HepG2 (cell line): ENCODE measurements around the gene GNAI2. TPM values are rescaled to one million over a fixed set of nuclear protein-coding genes. Genes with fewer than 3 reads are reported as not detected.
A peak's percentile ranks its signal among the peaks of the same experiment; 100 is the strongest.

ENCODE experiments used
- ATAC-seq: fragments of 200-7000 bp; cut with Tn5 transposase; 3 replicates; pipeline ENCODE4 v1.9.1; 2020; ENCODE audit warnings: mild to moderate bottlenecking, moderate library complexity
- BruUV-seq: library from RNA; stranded (reverse); fragments of 400-500 nt; replicated peaks from 2 replicates; lab custom pipeline; 2021; lab: Mats Ljungman, UMichigan
- CTCF ChIA-PET: fragments of 300-600 bp; formaldehyde crosslinking; extraction: SDS; loops from one replicate; lab custom pipeline; 2021; ENCODE audit warnings: low total read pairs, inconsistent platforms, low intra/inter-chr PET ratio; lab: Yijun Ruan, JAX
- POLR2A ChIA-PET: fragments of 350-600 bp; sonication (Branson Sonifier 250); formaldehyde crosslinking; loops from one replicate; lab custom pipeline; 2020; ENCODE audit warnings: antibody characterized with exemption, inconsistent platforms; lab: Yijun Ruan, JAX
- DNase-seq: peaks from one replicate; pipeline ENCODE4 v3.0.0-alpha.2; 2015; ENCODE audit warnings: low spot score
- FAIRE-seq: peaks from 3 replicates; lab custom pipeline; 2011; peaks lifted over from hg19 to GRCh38; lab: Jason Lieb, UNC
- H2AFZ ChIP-seq: one replicate; pipeline ENCODE4 v1.6.1; 2011; ENCODE audit warnings: low read length, inconsistent platforms
- H3K27ac ChIP-seq: fragments of 300-600 bp; 3 replicates; pipeline ENCODE4 v1.8.0; 2011; ENCODE audit warnings: mixed run types, mild to moderate bottlenecking, mixed read lengths, low read length, inconsistent platforms; ENCODE audit not compliant: insufficient read depth; ENCODE audit errors: extremely low read length
- H3K27me3 ChIP-seq, 2 experiments: fragments of 200-600 bp in 1 of 2; 2 replicates in 1 of 2; 3 replicates in 1 of 2; pipeline versions ENCODE4 v1.6.0 to v1.8.0; 2011; ENCODE audit warnings: low read length in 2 of 2, mild to moderate bottlenecking in 2 of 2, moderate library complexity in 2 of 2, inconsistent platforms in 1 of 2; ENCODE audit not compliant: insufficient read depth in 2 of 2, control insufficient read depth in 1 of 2
- H3K36me3 ChIP-seq, 2 experiments: fragments of 200-600 bp in 1 of 2; replicated peaks in 1 of 2; 2 replicates in 1 of 2; 3 replicates in 1 of 2; pipeline versions ENCODE4 v1.5.1 to v1.8.0; 2011; ENCODE audit warnings: low read length in 2 of 2, inconsistent platforms in 1 of 2; ENCODE audit not compliant: insufficient read depth in 2 of 2, control insufficient read depth in 1 of 2
- H3K4me1 ChIP-seq: 2 replicates; pipeline ENCODE4 v1.5.1; 2012; ENCODE audit warnings: low read length, inconsistent platforms; ENCODE audit not compliant: insufficient read depth
- H3K4me2 ChIP-seq: 2 replicates; pipeline ENCODE4 v1.6.0; 2011; ENCODE audit warnings: low read depth, low read length, inconsistent platforms
- H3K4me3 ChIP-seq, 3 experiments: fragments of 200-600 bp in 1 of 3; sonication (generic), shearing (Covaris generic) in 1 of 3; replicated peaks in 1 of 3; 2 replicates each; pipeline ENCODE4 v1.5.1; 2011 to 2016; ENCODE audit warnings: low read length in 3 of 3, inconsistent platforms in 2 of 3, low read depth in 2 of 3, mild to moderate bottlenecking in 2 of 3, control low read depth in 1 of 3, mixed read lengths in 1 of 3; ENCODE audit not compliant: insufficient read depth in 1 of 3
- H3K79me2 ChIP-seq: one replicate; pipeline ENCODE4 v1.6.1; 2011; ENCODE audit warnings: low read length, inconsistent platforms; ENCODE audit not compliant: insufficient read depth
- H3K9ac ChIP-seq: 2 replicates; pipeline ENCODE4 v1.6.0; 2011; ENCODE audit warnings: mild to moderate bottlenecking, low read depth, low read length, inconsistent platforms; ENCODE audit not compliant: insufficient read depth
- H3K9me3 ChIP-seq: 2 replicates; pipeline ENCODE4 v1.5.1; 2012; ENCODE audit warnings: mild to moderate bottlenecking, low read length
- H4K20me1 ChIP-seq: 2 replicates; pipeline ENCODE4 v1.6.0; 2011; ENCODE audit warnings: inconsistent platforms, mild to moderate bottlenecking, low read length, moderate library complexity; ENCODE audit not compliant: insufficient read depth
- ATF7 ChIP-seq, 2 experiments: fragments of 450-650 bp in 1 of 2; sonication (generic) in 1 of 2; formaldehyde crosslinking in 1 of 2; IDR thresholded peaks; 2 replicates each; pipeline versions ENCODE4 v1.4.0 to v1.6.1; 2016 to 2020; ENCODE audit warnings: antibody characterized with exemption in 1 of 2, mild to moderate bottlenecking in 1 of 2, missing genetic modification reagents in 1 of 2
- DNMT1 ChIP-seq: sonication (generic); formaldehyde crosslinking; IDR thresholded peaks from 2 replicates; pipeline ENCODE4 v1.5.1; 2020; ENCODE audit warnings: mild to moderate bottlenecking, missing genetic modification reagents
- HDAC2 ChIP-seq: sonication (generic); formaldehyde crosslinking; IDR thresholded peaks from 2 replicates; pipeline ENCODE4 v1.4.0; 2020; ENCODE audit warnings: missing genetic modification reagents
- HOXA3 ChIP-seq: sonication (generic); formaldehyde crosslinking; IDR thresholded peaks from 2 replicates; pipeline ENCODE4 v1.5.0; 2020; ENCODE audit warnings: missing genetic modification reagents
- IKZF4 ChIP-seq: sonication (generic); formaldehyde crosslinking; IDR thresholded peaks from 2 replicates; pipeline ENCODE4 v1.5.1; 2020; ENCODE audit warnings: borderline replicate concordance, mild to moderate bottlenecking, low read depth, missing genetic modification reagents; ENCODE audit errors: not compliant biosample characterization
- MAF1 ChIP-seq: sonication (generic); formaldehyde crosslinking; IDR thresholded peaks from 2 replicates; pipeline ENCODE4 v1.5.0; 2020; ENCODE audit warnings: missing genetic modification reagents, borderline replicate concordance
- MYNN ChIP-seq: sonication (generic); formaldehyde crosslinking; IDR thresholded peaks from 2 replicates; pipeline ENCODE4 v1.4.0; 2020; ENCODE audit warnings: mild to moderate bottlenecking, low read depth, missing genetic modification reagents
- NCOA2 ChIP-seq: sonication (generic); formaldehyde crosslinking; IDR thresholded peaks from 2 replicates; pipeline ENCODE4 v1.8.0; 2022; ENCODE audit warnings: inconsistent platforms
- PHB2 ChIP-seq: fragments of 450-650 bp; IDR thresholded peaks from 2 replicates; pipeline ENCODE4 v1.6.1; 2018; ENCODE audit not compliant: partially characterized antibody
- RFX1 ChIP-seq: fragments of 450-650 bp; IDR thresholded peaks from 2 replicates; pipeline ENCODE4 v1.6.1; 2017
- SETDB1 ChIP-seq: sonication (generic); formaldehyde crosslinking; IDR thresholded peaks from 2 replicates; pipeline ENCODE4 v1.5.1; 2020; ENCODE audit warnings: missing genetic modification reagents, mild to moderate bottlenecking, borderline replicate concordance
- SOX6 ChIP-seq, 2 experiments: fragments of 450-650 bp in 1 of 2; sonication (generic) in 1 of 2; formaldehyde crosslinking in 1 of 2; IDR thresholded peaks; 2 replicates each; pipeline versions ENCODE4 v1.4.0 to v1.6.1; 2017 to 2020; ENCODE audit warnings: antibody characterized with exemption in 1 of 2, mild to moderate bottlenecking in 1 of 2, missing genetic modification reagents in 1 of 2
- TAF15 ChIP-seq: fragments of 200-400 bp; formaldehyde crosslinking; IDR thresholded peaks from one replicate; pipeline ENCODE4 v1.6.1; 2018; ENCODE audit warnings: mild to moderate bottlenecking, low read depth, low read length; ENCODE audit not compliant: poor library complexity, severe bottlenecking
- TBP ChIP-seq: sonication (generic); formaldehyde crosslinking; IDR thresholded peaks from 2 replicates; pipeline ENCODE4 v1.5.0; 2020; ENCODE audit warnings: missing genetic modification reagents
- ZFAT ChIP-seq: sonication (generic); formaldehyde crosslinking; conservative IDR thresholded peaks from 2 replicates; pipeline ENCODE4 v1.8.1; 2023; ENCODE audit warnings: missing genetic modification reagents, inconsistent platforms
- ZFP36L2 ChIP-seq: sonication (generic); formaldehyde crosslinking; IDR thresholded peaks from 2 replicates; pipeline ENCODE4 v1.4.0; 2020; ENCODE audit warnings: missing genetic modification reagents
- ZNF335 ChIP-seq: sonication (generic); formaldehyde crosslinking; IDR thresholded peaks from 2 replicates; pipeline ENCODE4 v1.4.0; 2020; ENCODE audit warnings: missing genetic modification reagents
- ZNF564 ChIP-seq: sonication (generic); formaldehyde crosslinking; IDR thresholded peaks from 2 replicates; pipeline ENCODE4 v1.8.1; 2023; ENCODE audit warnings: mild to moderate bottlenecking, missing genetic modification reagents
- ZNF737 ChIP-seq: sonication (generic); formaldehyde crosslinking; IDR thresholded peaks from 2 replicates; pipeline ENCODE4 v1.5.0; 2020; ENCODE audit warnings: missing genetic modification reagents, mild to moderate bottlenecking, borderline replicate concordance
- ZNF83 ChIP-seq: sonication (generic); formaldehyde crosslinking; IDR thresholded peaks from 2 replicates; pipeline ENCODE4 v1.4.0; 2020; ENCODE audit warnings: missing genetic modification reagents, mild to moderate bottlenecking, borderline replicate concordance
- WGBS: methylation state at CpG from one replicate; pipeline ENCODE4 v1.1.6; 2017; ENCODE audit warnings: low lambda C conversion rate; 5-methylcytosine and 5-hydroxymethylcytosine counted together
- in situ Hi-C: cut with HindIII; loops from 2 replicates; pipeline ENCODE4 v1.10.0; 2017; ENCODE audit warnings: low pct_unique_long_range_greater_than_20kb; ENCODE audit not compliant: extremely low pct_ligation_motif_present
- intact Hi-C: fragments of 100-400 bp; cut with micrococcal nuclease; formaldehyde crosslinking; loops from one replicate; pipeline ENCODE4 v1.10.0; 2022; ENCODE audit not compliant: unreplicated experiment
- polyA plus RNA-seq, 8 experiments: library from polyadenylated mRNA; depleted of rRNA in 3 of 8; stranded (reverse) in 7 of 8; unstranded in 1 of 8; fragments of >200 nt; fragmentation: Illumina TruSeq in 4 of 8; extraction: Trizol in 4 of 8; gene quantifications; 2 replicates each; pipeline versions ENCODE4 v1.2.1 to v1.2.3, GENCODE V29; 2011 to 2016; ENCODE audit warnings: low read depth in 4 of 8, missing spikeins in 1 of 8, mixed read lengths in 1 of 8; ENCODE audit not compliant: insufficient read depth in 1 of 8
- total RNA-seq, 5 experiments: library from RNA; depleted of rRNA; stranded (reverse); fragments of >200 nt; fragmentation: Illumina TruSeq; extraction: Trizol; gene quantifications; 2 replicates each; pipeline ENCODE4 v1.2.3, GENCODE V29; 2016; ENCODE audit warnings: low read depth in 1 of 5
- TF ChIP-seq, protein P1 (sequence below): sonication (generic); formaldehyde crosslinking; IDR thresholded peaks from 2 replicates; pipeline ENCODE4 v1.8.1; 2022; ENCODE audit warnings: mild to moderate bottlenecking, missing genetic modification reagents
- TF ChIP-seq, protein P2 (sequence below): sonication (generic); formaldehyde crosslinking; IDR thresholded peaks from 2 replicates; pipeline ENCODE4 v1.8.0; 2022; ENCODE audit warnings: mild to moderate bottlenecking, missing genetic modification reagents, borderline replicate concordance
- TF ChIP-seq, protein P3 (sequence below): sonication (generic); formaldehyde crosslinking; IDR thresholded peaks from 2 replicates; pipeline ENCODE4 v1.5.0; 2020; ENCODE audit warnings: missing genetic modification reagents

The GNAI2 gene
- total and polyA plus RNA-seq, 2 of the 13 experiments (the other 11 are each of a cell fraction or from before 2014, with no cell fraction given): 51.1 to 66.2 TPM

DNA sequence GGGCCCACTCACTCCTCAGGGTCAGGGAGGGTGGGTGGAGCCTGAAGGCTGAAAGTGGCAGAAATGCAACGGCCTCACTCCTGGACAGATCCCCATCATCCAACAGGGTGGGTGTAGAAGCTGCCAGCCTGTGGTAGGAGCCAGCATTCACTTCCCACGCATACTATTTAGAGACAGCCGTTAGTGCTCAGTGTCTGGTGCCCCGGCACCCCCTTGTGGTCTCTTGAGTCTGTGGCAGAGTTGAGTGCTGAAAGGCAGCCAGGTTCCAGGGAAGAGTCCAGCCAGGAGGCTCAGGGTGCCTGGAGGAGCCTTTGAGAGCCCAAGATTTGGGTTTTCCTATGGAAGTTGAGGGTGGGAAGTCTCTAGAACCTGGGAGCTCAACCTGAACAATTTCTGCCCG lies 46.7 kb upstream of the GNAI2 start:
- POLR2A ChIA-PET: interaction anchor here (1.0 to 1.7 kb wide), 5 partner anchors 18 to 69 kb away, joined by 3 to 7 read pairs (median 3); no protein-coding TSS in a partner anchor
- H3K9ac ChIP-seq: no peak overlapping the region
- CTCF ChIA-PET: interaction anchor here (1.0 to 3.0 kb wide), 5 partner anchors 34 to 70 kb away, joined by 4 to 50 read pairs (median 7); partner anchors contain the start of gene SEMA3F
- BruUV-seq: no TSS peak
- WGBS: 33% methylated on average over 1 of the region's 5 CpGs
- peak; percentile 80 for ATAC-seq
- in situ Hi-C loops: loop anchor here (5.0 kb wide), 1 partner anchor 67 kb away; no protein-coding TSS in a partner anchor
- H3K4me1 ChIP-seq: peaks cover 21% of the 10 kb centered on the region
- H4K20me1 ChIP-seq: peaks cover 4% of the 10 kb centered on the region
- no peaks in the 10 kb centered on the region for H3K79me2 ChIP-seq
- no peak overlapping the region for H3K4me3 ChIP-seq
- no peaks in the 10 kb centered on the region for H3K9me3 ChIP-seq
- intact Hi-C loops: loop anchor here (1.0 kb wide), 2 partner anchors 34 to 68 kb away; partner anchors contain the start of gene SEMA3F
- DNase-seq: peak; percentile 78
- FAIRE-seq: peak; percentile 86
- H3K4me2 ChIP-seq: no peak overlapping the region
- H3K27me3 ChIP-seq: no peaks in the 10 kb centered on the region
- no peak overlapping the region for H3K27ac ChIP-seq
- H2AFZ ChIP-seq: no peak overlapping the region
- H3K36me3 ChIP-seq: peaks cover 0 to 7% of the 10 kb centered on the region in 2 experiments; a peak in 2 of 5 replicates
- no peak for TF ChIP-seq TBP (CRISPR knock-in tag)
- no peak for TF ChIP-seq SETDB1 (CRISPR knock-in tag)
- no peak for TF ChIP-seq ATF7 (IDR thresholded peaks at IDR 0.05)
- TF ChIP-seq ATF7 (CRISPR knock-in tag; IDR thresholded peaks at IDR 0.05): no peak
- TF ChIP-seq PHB2: no peak
- no peak for TF ChIP-seq RFX1
- no peak for TF ChIP-seq ZFP36L2 (CRISPR knock-in tag)
- 0 out of 2 replicates have a peak, but pooled peaks have one; percentile 47 for TF ChIP-seq MYNN (CRISPR knock-in tag)
- TF ChIP-seq SOX6 (IDR thresholded peaks at IDR 0.05): no peak
- peak; percentile 24; the same call in 1 of the 2 replicates for TF ChIP-seq SOX6 (CRISPR knock-in tag; IDR thresholded peaks at IDR 0.05)
- no peak for TF ChIP-seq ZNF83
- no peak for TF ChIP-seq TAF15
- peak; percentile 41; the same call in 1 of the 2 replicates for TF ChIP-seq NCOA2 (CRISPR knock-in tag)
- TF ChIP-seq ZNF335 (CRISPR knock-in tag): no peak
- no peak for TF ChIP-seq ZNF564
- no peak for TF ChIP-seq DNMT1
- TF ChIP-seq, protein P1, sequence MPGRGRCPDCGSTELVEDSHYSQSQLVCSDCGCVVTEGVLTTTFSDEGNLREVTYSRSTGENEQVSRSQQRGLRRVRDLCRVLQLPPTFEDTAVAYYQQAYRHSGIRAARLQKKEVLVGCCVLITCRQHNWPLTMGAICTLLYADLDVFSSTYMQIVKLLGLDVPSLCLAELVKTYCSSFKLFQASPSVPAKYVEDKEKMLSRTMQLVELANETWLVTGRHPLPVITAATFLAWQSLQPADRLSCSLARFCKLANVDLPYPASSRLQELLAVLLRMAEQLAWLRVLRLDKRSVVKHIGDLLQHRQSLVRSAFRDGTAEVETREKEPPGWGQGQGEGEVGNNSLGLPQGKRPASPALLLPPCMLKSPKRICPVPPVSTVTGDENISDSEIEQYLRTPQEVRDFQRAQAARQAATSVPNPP (CRISPR knock-in tag): no peak
- no peak for TF ChIP-seq ZNF737 (CRISPR knock-in tag)
- TF ChIP-seq, protein P2, sequence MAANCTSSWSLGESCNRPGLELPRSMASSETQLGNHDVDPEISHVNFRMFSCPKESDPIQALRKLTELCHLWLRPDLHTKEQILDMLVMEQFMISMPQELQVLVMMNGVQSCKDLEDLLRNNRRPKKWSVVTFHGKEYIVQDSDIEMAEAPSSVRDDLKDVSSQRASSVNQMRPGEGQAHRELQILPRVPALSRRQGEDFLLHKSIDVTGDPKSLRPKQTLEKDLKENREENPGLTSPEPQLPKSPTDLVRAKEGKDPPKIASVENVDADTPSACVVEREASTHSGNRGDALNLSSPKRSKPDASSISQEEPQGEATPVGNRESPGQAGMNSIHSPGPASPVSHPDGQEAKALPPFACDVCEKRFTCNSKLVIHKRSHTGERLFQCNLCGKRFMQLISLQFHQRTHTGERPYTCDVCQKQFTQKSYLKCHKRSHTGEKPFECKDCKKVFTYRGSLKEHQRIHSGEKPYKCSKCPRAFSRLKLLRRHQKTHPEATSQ (CRISPR knock-in tag): no peak
- TF ChIP-seq MAF1: no peak
- peak; percentile 30; the same call in 1 of the 2 replicates for TF ChIP-seq HOXA3 (CRISPR knock-in tag)
- TF ChIP-seq, protein P3, sequence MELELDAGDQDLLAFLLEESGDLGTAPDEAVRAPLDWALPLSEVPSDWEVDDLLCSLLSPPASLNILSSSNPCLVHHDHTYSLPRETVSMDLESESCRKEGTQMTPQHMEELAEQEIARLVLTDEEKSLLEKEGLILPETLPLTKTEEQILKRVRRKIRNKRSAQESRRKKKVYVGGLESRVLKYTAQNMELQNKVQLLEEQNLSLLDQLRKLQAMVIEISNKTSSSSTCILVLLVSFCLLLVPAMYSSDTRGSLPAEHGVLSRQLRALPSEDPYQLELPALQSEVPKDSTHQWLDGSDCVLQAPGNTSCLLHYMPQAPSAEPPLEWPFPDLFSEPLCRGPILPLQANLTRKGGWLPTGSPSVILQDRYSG (CRISPR knock-in tag): no peak
- peak; percentile 54; the same call in 1 of the 2 replicates for TF ChIP-seq HDAC2 (CRISPR knock-in tag)
- no peak for TF ChIP-seq IKZF4 (CRISPR knock-in tag)
- TF ChIP-seq ZFAT (CRISPR knock-in tag): no peak
